GM21360 (cell line): Measurements from ENCODE around the gene OXLD1.

ENCODE experiments used
- ATAC-seq: cut with Tn5 transposase; IDR thresholded peaks from one replicate; pipeline ENCODE4 v1.9.1; 2021; ENCODE audit warnings: mild to moderate bottlenecking, moderate library complexity; ENCODE audit not compliant: unreplicated experiment

The OXLD1 gene

DNA sequence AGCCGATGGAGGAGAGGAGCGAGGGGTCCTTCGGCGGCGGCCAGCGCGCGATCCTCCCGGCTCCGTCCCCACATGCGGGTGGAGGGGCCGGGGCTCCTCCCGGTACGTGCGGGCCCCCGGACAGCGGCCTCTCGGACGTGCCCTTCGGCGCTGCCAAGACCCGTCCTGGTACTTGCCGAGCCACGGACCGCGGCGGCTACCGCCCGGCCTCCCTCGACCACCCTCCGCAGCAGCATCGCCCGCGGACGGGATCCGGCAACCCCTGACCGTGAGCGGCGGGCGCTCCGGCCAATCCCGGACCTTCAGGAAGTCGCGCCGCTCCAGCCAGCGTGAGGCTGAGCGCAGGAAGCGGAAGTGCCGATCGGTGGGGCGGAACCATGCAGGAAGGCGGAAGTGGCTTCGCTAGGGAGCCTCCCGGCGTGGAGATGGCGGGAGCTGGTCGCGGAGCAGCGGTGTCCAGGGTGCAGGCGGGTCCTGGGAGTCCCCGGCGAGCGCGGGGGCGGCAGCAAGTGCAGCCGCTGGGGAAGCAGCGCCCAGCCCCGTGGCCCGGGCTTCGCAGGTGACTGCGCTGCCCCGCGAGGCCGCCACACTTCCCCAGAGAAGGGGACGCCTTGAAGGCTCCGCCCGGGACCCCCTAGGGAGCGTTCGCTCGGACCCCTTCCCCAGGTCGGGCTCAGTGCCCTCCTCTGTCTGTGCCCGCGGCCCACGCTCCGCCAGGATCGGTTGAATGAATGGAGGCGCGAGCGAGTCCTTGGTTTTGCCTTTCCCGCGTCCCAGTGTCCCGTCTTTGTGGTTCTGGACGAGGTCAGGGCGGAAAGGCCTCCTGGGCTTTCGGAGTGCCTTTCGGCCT, at the start of gene OXLD1, which contains the start of gene CCDC137:
OXLD1 (minus strand) TSS at position 264 of the 850 bp plus-strand sequence; CDS start at position 236, 28 bp downstream.
CCDC137 (plus strand) TSS at position 396 of the 850 bp plus-strand sequence; CDS start at position 426, 30 bp downstream.
- peak; percentile 86 for ATAC-seq

DNA sequence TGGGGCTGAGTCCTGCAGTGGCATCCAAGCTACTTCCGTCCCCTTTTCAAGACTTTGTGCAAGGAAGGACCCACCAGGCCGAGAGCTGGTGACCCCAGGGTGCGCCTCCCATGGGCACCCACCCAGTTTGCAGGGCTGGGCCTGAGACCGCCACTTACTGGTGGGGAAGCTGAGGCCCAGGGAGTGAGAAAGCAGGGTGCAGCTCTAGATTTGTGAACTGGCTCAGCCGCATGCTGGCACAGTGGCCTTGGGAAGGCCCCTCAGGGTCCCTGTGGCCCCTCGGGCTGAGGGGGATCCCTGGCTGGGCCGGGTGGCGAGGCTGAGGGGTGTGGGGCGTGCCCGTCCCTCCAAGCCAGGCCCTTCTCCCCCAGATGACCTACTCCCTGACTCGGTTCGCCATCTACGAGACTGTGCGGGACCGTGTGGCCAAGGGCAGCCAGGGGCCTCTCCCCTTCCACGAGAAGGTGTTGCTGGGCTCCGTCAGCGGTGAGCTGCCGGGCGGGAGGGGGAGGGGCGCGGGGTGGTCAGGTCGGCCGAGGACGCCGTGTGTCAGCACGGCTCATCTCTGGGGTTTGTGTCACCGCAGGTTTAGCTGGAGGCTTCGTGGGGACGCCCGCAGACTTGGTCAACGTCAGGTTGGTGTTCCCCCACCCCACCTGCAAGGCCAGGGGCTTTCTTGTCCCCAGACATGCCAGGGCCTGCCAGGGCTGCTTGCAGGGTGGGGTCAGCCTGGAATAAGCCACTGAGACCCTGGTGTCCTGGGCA, 48.9 kb upstream of the OXLD1 start:
- no peak for ATAC-seq

DNA sequence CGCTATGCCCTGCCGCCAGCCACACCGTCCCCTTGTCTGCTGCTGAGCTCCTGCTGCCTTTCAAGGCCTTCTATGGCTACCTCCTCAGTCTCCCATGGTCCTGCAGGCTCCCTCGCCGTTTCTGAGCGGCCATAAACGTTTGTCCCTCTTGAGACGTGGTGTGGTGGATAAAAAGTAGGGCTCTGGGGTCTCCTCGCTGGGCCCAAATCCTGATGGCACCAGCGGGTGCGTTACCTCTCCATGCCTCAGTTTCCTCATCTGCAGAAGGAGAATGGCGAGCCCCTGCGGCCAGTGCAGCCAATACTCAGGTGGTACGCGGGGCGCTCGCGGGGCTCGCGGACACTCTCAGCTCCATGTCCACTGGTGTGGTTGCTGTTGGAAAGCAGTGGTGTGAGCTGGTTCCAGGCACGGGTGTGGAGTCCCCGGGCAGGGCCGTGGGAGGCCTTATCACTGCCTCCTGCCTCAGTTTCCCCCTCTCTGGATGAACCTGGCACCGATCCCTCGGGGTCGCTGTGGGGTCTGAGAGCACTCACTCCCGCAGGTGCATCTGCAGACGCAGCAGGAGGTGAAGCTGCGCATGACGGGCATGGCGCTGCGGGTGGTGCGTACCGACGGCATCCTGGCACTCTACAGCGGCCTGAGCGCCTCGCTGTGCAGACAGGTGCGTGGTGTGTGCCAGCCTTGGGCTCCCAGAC, 48.2 kb upstream of the OXLD1 start:
- no peak for ATAC-seq

DNA sequence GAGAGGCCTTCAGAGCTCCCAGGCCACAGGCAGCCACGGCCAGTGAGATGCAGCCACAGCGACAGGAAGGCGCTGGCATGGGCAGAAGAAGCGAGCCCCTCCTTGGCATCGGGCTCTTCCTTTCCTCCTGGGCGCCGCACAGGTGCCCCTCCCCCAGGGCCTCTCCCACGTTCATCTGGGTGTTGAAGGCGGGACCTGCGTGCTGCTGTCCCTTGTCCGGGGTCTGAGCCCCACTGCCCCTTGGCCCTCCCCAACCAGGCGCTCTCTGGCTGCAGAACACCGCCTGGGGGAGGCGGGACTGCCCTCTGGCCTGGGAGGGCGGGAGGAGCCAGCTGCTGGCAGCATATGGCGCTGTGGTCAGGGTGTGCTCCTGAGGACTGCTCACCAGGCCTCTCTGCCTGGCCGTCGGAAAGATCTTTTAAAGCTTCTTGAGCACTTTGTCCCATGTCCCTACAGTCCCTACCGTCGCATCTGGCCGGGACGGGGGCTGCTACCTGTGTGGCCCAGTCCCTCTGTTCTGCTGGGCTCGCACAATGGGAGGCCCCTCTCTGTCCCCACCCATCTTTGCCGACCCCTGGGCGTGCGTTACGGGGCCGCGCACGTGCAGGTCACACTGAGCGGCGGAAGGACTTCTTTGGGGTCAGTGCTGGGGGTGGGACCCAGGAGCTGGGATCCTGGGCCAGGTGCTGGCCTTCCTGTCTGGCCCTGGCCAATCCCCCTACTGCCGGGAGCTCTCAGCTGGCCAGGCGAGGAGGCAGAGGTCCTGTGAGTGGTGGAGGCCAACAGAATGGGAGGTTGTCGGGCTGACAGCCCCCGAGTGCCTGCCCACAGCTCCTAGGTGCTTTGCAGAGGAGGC, 47.4 kb upstream of the OXLD1 start:
- ATAC-seq = no peak

DNA sequence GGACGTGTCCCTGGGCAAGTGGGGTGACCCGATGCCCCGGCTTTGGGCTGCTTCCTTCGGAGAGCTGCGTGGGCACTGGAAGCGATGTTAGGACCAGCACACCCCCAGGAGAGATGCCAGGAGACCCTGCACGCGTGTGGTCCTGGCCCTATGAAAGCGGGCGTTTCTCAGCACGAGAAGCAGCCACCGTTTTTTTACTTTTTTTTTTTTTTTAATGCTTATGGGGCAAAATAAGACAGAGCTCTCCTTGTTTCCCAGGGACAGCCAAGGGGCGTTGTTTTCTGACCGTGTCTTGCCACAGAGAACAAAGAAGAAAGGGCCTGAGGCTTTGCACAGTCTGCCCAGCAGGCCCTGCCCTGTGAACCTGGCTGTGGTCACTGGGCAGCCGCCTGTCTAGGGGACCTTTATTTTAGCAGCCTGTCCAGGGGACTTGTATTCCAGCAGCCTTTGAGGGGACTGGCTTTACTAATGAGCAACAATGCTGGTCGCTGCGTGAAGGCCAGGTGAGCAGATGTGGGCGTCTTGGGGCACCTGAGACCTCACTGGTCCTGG, 46.7 kb upstream of the OXLD1 start:
- no peak for ATAC-seq

DNA sequence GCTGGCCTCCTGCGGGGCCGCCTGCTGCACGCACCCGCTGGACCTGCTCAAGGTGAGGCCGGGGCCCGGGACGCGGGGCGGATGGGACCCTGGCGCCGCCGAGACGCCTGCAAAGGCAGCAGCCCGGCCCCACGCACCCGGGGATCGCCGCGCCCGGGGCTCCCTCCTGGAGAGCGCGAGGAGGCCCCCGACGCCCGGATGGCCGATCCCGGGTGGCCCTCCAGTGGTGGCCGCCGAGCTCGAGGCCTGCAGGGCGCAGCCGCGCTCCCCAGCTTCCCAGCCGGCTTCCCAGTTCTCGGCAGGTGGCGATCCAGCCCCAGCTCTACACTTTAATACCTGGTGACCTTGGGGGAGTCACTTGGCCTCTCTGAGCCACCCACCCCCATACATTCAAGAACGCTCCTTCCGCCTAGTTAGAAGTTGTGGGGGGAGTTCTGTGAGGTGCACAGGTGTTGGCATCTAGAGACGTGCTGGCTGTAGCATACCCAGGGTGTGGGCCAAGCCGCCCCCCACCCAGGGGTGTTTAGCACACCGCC, 46.1 kb upstream of the OXLD1 start:
- peak; percentile 10 for ATAC-seq

DNA sequence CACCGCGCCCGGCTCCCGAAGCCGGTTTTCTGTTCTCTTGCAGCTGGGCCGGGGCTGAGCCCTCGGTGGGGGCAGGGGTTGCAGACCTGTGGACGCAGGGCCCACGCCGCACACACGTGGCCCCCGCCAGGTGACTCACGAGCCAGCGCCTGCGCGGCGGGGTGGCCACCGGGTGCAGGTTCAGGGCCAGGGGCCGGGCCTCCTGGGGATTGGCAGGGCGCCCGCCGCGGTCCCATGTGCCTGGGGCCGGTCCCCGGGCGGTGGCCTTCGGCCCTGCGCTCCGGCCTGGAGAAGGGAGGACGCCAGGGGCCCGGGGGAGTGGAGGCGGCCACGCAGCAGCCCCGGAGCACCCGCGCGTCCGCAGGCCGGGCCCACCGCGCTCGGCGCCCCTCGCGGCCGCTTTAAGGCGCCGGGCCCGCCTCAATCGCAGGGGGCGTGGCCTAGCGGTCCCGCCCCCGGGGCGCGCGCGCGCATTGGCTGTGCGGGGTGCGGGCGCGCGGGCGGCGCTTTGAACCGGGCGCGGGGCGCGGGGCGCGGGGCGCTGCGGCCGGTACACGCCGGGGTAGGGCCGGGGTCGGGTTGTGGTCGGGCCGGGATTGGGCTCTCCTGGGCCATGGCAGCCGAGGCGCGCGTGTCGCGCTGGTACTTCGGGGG, 45.5 kb upstream of the OXLD1 start, which contains the start of gene SLC25A10:
SLC25A10 (plus strand) TSS at position 471 of the 654 bp plus-strand sequence; CDS start at position 614, 143 bp downstream.
- ATAC-seq = peak; percentile 61

DNA sequence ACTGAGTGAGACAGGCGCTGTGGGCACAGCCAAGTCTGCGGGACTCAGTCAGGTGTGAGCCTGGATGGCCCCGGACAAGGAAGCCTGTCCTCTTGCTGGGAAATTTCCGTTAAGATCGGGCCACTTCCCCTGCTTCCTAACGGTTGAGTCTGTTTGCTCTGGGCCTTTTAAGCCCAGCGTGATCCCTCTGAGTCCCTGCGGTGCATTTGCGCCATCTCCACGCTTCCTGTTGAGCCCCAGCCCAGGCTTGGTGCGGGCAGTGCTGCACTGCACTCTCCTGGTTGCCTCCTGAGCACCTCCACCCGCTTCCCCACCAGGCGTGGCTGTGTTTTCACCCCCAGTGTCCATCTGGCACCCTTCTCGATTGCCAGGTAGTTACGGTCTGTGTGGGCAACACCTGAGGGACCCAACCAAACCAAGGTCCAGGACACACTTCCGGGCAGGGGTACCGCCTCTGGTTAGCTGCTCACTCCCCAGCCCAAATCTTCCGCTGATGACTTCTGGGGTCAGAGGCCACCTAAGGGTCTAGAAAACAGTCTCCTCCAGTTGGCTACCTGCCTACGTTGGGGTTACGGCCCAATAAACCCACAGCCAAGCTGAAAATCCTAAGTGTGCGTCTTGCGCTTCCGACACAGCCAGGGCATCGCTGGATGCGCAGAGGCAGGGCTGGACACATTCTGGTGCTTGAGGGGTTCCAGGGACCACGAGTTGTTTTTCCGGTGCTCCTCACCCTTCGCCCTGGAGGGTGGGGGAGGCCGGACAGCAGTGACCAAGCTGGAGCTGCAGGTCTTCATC, 44.3 kb upstream of the OXLD1 start:
- no peak for ATAC-seq

DNA sequence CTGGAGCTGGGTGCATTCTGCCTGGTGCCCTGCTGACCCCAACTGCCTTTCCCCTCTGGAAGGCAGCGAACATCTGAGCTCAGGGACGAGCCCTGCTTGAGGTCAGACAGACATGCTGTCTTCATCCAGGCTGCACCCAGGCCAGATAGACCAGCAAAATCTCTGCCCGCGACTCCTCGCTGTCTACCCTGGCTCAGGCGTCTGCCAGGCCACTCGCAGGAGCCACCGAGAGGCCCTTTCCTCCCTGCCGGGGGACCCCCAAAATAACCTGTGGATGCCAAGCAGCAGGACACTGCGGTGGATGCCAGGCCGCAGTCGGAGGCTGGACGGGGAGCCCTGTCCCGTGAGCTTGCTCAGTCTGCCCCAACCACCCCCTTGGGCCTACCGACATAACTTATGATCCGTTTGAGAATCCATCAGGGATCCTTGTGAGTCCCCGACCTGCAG, 42.4 kb upstream of the OXLD1 start:
- no peak for ATAC-seq

DNA sequence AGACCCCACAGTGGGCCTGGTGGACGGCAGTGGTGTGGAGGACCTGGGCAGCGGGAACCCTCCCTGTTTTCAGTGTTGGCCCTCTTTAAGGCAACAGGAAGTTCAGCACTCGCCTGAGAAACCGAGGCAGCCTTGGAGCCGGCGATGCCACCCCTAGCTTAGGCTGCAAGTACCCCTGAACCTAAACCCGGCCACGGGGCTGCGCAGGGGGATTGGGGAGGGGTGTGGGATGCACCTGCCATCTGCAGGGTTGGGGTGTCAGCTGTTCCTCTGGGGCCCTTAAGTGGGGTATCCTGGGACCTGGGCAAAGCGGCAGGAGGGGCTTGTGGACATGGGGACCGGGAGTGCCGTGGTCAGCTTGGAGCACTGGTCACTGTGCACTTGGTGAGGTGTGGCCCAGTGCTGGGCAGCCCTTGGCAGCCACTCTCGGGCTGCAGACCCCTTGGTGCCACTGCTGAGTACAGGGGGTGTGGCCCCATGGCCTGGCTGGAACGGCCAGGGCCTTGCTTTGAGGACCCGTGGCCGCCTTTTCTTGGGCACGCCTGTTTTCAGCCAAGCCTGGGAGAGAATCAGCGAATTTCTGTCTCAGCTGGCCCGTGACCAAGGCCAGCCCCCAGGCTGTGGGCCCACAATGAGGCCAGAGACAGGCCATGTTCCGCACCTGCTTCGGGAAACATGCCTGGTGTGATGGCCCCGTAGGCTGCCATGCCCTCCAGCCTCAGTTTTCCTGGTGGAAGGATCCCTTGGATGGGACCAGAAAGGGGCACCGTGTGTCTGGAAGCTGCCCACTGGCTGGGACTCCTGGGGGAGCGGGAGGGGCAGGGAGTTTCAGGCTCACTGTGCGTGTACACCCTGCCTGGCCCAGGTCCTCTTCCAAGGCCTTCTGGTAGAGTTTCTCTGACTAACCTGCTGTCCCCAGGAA, 41.6 kb upstream of the OXLD1 start:
- no peak for ATAC-seq

DNA sequence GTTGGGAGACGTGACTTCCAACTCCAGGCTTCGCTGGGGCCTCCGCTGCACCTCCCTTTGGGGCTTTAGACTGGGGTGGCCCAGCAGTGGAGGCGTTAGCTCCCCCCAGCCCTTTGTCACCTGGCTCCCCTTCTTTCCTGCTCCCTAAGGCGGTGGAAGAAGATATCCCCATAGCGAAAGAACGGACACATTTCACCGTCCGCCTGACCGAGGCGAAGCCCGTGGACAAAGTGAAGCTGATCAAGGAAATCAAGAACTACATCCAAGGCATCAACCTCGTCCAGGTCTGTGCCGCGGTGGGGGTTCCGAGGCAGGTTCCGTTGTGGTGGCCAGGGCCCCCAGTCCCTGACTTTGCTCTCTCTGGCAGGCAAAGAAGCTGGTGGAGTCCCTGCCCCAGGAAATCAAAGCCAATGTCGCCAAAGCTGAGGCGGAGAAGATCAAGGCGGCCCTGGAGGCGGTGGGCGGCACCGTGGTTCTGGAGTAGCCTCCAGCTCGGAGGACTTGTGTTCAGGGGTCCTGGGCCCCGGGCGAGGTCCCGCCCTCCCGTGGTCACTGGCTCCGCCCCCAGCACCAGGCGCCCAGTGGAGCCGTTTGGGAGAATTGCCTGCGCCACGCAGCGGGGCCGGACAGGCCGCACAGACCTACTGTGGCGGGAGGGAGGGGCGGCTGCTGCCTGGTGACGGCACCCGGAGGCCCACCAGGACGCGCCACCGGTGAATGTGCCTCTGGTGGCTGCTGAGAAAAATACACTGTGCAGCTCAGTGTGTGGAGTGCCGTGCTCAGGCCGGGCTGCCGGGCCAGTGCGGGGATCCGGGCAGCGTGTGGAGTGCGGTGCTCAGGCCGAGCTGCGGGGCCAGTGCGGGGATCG, 40.6 kb upstream of the OXLD1 start:
- ATAC-seq = no peak

DNA sequence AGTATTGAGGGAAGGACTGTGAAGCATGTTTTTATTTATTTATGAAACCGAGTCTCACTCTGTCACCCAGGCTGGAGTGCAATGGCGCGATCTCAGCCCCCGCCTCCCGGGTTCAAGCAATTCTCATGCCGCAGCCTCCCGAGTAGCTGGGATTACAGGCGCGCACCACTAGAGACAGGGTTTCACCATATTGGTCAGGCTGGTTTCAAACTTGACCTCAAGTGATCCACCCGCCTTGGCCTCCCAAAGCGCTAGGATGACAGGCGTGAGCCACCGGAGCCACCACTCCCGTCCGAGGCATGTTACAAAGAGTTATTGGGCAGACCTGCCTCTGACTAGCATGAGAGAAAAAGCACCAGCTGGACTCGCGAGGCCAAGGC, 39.8 kb upstream of the OXLD1 start:
- no peak for ATAC-seq

DNA sequence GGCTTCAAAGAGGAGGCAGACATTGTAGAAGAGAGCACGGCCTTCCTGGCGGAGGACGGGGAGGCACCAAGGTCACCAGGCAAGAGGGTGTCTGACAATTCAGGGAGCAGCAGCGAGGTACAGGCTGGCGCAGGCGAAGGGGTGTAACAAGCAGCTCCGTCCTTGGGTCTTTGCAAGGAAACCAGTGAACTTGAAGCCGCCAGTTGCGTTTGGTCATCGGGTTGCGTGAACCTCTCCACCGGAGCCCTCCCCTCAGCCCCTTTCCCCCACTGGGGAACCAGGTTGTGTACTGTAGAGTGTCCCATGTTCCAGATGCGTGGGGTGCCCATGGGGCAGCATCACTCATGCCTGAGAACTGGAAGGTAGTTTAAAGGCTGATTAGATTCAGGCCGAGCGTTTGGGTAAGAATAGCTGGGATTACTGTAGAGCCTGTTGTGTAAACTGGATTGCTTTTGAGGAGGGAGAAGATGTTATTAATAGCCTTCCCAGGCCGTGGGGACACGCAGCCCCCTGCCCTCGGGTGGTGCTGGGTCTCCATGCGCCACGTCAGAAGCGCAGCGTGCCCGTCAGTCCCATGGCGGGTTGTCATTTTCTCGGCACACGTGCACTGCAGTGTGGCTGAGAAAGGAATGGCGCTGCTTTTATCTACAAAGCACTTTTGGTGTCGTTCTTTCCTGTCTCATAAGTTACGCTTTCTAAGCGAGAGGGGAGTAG, 39.3 kb upstream of the OXLD1 start:
- ATAC-seq = no peak

DNA sequence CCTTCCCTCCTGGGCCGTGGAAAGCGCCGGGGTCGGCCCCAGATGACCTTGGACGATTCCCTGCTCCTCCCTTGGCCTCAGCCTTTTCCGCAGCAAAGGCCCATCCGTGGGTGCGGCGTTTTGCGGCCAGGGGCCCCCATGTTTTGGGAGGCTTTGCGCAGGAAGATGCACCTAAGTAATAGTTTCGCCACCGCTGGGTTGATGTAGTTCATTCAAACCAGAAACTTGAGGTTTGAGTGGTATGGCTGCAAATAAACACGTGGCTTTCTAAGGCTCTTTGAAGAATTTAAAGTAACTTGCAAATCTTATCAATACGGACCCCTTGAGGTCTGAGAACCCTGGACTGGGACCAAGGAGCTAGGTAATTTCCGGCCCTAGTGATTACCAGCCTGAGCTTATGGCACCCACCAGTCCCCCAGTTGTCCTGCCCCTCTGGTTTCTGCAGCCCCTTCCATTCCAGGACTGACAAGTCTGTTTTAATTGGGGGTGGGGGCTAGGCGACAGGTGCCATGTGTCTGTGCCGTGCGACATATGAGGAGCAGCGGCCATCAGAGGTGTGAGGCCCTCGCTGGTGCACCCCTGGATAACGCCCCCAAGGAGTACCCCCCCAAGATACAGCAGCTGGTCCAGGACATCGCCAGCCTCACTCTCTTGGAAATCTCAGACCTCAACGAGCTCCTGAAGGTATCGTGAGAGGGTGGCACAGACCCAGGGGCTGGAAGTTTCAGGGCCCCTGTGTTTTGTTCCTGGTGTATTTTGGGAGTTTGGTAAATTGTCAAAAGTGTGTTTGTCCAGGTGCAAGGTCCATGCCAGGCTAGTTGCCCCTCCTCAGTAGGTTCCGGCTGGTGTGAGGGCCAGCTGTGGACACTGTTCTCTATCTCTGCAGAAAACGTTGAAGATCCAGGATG, 37.6 kb upstream of the OXLD1 start:
- ATAC-seq = peak; percentile 2
